NCI-H2196 (cell line): Measurements from ENCODE around the gene RNF13.
"Not testable (repeated sequence)": the region's sequence is repeated elsewhere in the genome, so short reads cannot be mapped to it uniquely, and the experiment has no call there.

Experiments used
- DNase-seq: peaks from one replicate; lab custom pipeline; 2025; ENCODE audit not compliant: unreplicated experiment; lab: John Stamatoyannopoulos, UW

RNF13 gene

GRCh38 chr3:149800693-149801092, 12.3 kb upstream of the RNF13 start:
- no peak for DNase-seq

GRCh38 chr3:149801195-149801594, 11.8 kb upstream of the RNF13 start:
- no peak for DNase-seq

- no peak for DNase-seq
Observed at GRCh38 chr3:149801639-149802038, 11.4 kb upstream of the RNF13 start.

GRCh38 chr3:149806171-149806778, 6.7 kb upstream of the RNF13 start:
- no peak for DNase-seq

GRCh38 chr3:149808209-149808829, 4.7 kb upstream of the RNF13 start:
- DNase-seq, result peak; percentile 86

DNA sequence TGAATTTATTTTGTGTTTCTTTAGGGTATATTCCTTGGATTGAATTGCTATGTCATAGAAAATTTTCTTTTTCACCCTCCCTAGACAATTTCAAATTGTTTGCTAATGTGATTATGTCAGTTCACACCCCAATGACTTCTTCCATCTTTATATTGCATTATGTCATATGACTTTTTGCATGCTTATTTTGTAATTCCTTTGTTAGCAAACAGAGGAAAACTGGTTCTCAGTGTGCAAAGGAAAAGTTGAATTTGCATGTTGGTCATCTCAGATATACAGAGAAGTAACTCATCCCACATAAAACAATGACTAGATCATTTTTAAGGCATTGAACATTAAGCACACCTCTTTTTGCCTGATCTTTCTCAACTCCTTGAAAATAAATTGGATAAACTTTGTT, 3.3 kb upstream of the RNF13 start:
- no peak for DNase-seq

DNA sequence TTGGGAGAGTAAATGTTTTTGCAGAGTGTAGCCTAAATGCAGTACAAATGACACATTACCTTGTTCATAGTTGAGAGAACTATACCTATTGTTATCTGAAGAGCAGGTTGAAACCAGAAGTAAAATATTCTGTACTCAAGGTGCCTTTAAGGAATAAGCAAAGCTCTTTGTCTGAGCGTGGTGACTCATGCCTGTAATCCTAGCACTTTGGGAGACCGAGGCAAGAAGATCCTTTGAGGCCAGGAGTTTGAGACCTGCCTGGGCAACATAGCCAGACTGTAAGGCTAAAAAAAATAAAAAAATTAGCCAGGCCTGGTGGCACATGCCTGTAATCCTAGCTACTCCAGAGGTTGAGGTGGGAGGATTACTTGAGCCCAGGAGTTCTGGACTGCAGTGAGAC, 2.2 kb upstream of the RNF13 start:
- DNase-seq, result no peak

GRCh38 chr3:149812165-149812605, 830 bp upstream of the RNF13 start:
- DNase-seq, result no peak

- peak; percentile 57 for DNase-seq
Observed at GRCh38 chr3:149813367-149814281, 609 bp downstream of the RNF13 start.

DNA sequence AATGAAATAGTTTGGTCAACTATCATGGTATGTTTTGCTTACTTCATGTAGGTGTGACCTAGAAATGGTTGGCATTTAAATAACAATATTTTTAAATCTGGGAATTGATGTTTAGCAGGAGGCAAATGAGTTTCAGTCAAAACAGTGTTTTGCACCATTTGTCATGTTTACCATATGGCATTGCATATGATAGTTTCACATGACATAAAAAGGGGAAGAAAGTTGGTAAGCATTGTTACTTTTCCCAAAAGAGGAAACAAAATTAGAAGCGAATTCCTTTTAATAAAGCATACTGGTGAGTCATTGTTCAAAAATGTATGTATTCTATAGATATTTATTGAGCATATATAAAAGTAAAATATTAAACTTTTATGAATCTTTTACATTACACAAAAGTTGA, 2.3 kb downstream of the RNF13 start:
- DNase-seq, result no peak

- DNase-seq, result no peak
Observed at GRCh38 chr3:149815728-149816127, 2.7 kb downstream of the RNF13 start.

DNA sequence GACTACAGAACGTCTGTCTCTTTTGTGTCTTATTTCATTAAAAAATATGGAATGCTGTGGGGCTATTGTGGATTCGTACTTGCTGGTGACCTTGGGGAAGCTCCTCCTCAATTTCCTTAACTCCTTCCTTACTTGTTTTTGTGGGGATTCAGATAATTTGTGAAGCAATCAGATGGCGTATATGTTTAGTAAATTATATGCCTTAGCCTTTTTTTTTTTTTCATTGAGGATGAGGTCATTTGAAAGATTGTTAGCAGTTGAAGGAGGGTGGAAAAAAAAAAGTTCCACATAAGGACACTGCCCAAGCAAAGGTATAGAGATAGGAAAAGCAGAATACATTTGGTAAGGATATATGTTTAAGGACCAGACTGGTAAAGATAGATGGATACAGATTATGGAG, 3.3 kb downstream of the RNF13 start:
- DNase-seq, result no peak

- no peak for DNase-seq
Observed at GRCh38 chr3:149816986-149817385, 4.0 kb downstream of the RNF13 start.

DNA sequence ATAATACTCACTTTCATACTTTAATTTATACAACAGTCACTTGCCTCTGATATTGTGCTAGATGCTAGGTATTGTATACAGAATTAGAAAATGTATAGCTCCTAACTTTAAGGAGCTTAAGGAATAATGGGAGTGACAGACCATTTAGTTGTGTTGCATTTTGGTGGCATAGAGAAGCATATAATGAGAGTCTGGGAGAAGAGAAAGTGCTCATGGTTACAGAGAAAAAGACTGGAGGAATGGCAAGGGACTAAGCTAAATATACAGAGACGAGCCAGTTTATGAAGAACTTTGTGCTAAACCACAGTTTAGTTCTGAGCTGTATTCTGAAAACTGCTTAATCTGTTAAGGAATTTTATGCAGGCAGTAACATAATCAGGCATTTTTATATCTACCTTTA, 6.4 kb downstream of the RNF13 start:
- DNase-seq, result no peak

DNA sequence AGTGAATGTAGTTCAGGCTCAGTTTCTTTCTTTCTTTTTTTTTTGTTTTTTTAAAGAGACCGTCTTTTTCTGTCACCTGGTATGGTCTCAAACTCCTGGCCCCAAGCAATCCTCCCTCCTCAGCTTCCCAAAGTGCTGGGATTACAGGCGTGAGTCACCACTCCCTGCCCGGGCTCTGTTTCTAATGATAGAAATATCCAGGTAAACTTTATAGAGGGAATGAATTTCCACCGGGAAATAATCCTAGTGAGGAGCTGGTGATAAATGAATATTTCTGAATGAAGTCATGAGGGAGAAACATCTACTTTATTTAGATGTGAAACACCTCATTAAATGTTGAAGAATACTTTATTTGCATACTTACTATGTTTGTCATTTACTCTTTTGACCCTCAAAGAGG, 7.2 kb downstream of the RNF13 start:
- DNase-seq, result no peak

GRCh38 chr3:149826636-149827035, 13.6 kb downstream of the RNF13 start:
- DNase-seq, result no peak

- no peak for DNase-seq
Observed at GRCh38 chr3:149828390-149828789, 15.4 kb downstream of the RNF13 start.

- DNase-seq, result not testable (repeated sequence)
Observed at GRCh38 chr3:149829631-149830030, 16.6 kb downstream of the RNF13 start.

DNA sequence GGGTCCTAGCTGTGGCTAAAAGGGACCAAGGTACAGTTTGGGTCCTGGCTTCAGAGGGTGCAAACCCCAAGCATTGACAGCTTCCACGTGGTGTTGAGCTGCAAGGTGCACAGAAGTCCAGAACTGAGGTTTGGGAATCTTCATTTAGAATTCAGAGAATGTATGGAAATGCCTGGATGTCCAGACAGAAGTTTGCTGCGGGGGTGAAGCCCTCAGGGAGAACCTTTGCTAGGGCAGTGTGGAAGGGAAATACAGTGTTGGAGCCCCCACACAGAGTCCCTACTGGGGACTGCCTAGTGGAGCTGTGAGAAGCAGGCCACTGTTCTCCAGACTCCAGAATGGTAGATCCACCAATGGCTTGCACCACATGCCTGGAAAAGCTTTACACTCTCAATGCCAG, 17.9 kb downstream of the RNF13 start:
- DNase-seq, result no peak

DNA sequence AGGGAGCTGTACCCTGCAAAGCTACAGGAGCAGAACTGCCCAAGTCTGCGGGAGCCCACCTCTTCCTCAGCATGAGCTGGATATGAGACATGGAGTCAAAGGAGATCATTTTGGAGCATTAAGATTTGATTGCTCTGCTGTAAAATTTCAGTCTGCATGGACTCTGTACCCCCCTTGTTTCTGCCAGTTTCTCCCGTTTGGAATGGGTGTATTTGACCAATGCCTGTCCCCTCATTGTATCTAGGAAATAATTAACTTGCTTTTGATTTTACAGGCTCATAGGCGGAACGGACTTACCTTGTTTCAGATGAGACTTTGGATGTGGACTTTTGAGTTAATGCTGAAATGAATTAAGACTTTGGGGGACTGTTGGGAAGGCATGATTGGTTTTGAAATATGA, 18.3 kb downstream of the RNF13 start:
- DNase-seq, result no peak

DNA sequence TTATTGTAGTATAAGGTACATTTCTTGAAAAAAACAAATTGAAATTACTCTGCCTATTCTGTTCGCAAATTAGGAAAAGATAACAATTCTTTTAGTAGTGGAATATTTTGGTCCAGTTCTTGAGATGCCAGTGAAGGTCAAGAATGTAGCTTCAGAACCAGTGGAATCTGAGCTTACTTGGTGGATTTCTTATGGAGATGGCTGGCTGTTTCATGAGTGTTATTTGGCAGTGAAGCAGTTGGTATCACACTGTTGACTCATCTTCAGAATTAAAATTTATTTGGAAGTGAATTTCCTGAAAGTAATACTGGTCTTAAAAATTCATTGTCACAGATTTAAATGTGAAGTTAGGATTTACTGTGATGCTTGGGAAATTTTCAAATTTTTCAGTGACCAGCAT, 19.1 kb downstream of the RNF13 start:
- DNase-seq, result no peak

DNA sequence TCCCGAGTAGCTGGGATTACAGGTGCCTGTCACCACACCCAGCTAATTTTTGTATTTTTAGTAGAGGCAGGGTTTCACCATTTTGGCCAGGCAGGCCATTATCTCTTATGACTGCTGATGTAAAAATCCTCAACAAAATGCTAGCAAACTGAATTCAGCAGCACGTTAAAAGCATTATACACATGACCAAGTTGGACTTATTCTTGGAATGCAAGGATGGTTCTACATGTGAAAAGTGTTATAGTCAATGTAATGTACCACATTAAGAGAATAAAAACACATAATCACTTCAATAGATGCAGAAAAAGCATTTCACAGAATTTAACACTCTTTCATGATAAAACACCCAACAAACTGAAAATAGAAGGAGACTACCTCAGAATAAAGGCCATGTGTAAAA, 20.2 kb downstream of the RNF13 start:
- no peak for DNase-seq
